ENCODE data around the gene ANP32B.

ANP32B gene

DNA sequence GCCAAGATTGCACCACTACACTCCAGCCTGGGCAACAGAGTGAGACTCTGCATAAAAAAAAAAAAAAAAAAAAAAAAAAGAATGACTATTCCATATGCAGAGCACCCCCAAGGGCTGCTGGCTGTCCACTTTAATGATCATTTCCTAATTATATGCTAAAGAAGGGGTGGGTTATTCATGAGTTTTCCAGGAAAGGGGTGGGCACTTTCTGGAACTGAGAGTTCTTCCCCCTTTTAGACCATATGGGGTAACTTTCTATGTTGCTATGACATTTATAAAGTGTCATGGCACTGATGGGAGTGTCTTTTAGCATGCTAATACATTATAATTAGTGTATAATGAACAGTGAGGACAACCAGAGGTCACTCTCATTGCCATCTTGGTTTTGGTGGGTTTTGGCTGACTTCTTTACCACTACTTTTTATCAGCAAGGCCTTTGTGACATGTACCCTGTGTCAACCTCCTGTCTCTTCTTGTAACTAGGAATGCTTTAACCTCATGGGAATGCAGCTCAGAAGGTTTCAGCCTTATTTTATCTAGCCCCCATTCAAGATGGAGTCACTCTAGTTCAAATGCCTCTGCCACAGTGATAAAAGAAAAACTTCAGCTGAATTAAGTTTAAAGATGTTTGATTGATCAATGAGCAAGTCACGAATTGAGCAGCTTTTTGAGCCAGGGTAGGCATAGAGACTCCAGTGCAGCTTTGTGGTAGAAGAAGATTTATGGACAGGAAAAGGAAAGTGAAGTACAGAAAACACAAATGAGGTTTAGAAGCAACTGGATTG, 66.3 kb downstream of the ANP32B start:
- H3K4me3 Mint-ChIP-seq, result no peak overlapping the region
- H3K4me1 Mint-ChIP-seq, result peaks cover 18% of the 10 kb centered on the region
- H3K27me3 Mint-ChIP-seq, result no peaks in the 10 kb centered on the region
- H3K9me3 Mint-ChIP-seq, result no peaks in the 10 kb centered on the region
- ATAC-seq (replicated peaks; ENCODE audit: extremely low read depth, poor library complexity, severe bottlenecking) (no peak), DNase-seq (ENCODE audit: low spot score in 2 of 2) (no peak)
- H3K36me3 Mint-ChIP-seq (ENCODE audit: insufficient read depth), result peaks cover 7% of the 10 kb centered on the region
- H3K27ac Mint-ChIP-seq (ENCODE audit: low read depth), result no peak overlapping the region

DNA sequence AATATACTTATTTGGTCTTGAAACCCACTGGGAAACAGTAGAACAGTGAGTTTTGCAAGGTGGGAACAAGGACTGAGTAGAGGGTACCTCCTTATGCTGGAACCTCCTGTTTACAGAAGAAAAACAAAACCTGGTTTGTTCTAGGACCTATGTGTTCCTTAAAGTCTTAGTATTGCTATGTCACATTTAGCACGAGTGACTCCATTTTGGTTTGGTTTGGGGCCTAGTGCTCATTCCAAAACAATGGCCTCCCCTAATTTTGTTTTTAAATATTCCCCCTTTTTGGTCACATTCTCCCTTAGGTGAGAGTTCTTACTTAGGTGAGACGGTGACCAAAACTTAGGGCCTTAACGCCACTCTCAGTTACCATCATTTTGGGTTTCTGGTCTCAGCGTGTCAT, 67.2 kb downstream of the ANP32B start:
- H3K9me3 Mint-ChIP-seq, result no peaks in the 10 kb centered on the region
- DNase-seq (ENCODE audit: low spot score in 2 of 2) (no peak), ATAC-seq (replicated peaks; ENCODE audit: extremely low read depth, poor library complexity, severe bottlenecking) (no peak)
- peaks cover 12% of the 10 kb centered on the region for H3K4me1 Mint-ChIP-seq
- H3K27me3 Mint-ChIP-seq, result no peaks in the 10 kb centered on the region
- peaks cover 2% of the 10 kb centered on the region for H3K36me3 Mint-ChIP-seq (ENCODE audit: insufficient read depth)
- H3K27ac Mint-ChIP-seq (ENCODE audit: low read depth), result no peak overlapping the region
- H3K4me3 Mint-ChIP-seq, result no peak overlapping the region

DNA sequence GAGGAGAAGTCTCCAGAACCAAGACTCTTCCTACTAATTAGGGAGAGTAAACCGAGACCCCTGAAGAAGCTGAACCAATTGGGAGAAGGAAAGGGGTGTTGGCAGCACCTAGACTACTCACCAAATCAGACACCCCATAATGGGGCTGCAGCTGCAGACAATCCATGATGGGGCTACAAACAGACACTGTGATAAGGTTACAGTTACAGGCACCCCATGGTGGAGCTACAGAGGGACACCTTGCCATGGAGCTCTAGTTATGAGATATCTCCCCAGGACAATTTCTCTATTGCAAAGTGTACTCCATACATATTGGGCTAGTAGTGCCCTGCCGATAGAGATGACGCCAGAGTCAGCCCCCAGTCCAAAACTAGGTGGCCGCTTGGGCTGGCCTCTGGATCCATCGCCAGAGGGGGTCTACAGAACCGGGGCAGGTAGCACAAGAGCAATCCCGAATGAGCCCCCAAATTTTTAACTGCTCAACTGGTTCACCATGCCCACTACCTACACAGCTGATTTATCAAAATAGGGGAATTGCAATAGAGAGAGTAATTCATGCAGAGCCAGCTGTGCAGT, 71.3 kb downstream of the ANP32B start:
- no peak overlapping the region for H3K27ac Mint-ChIP-seq (ENCODE audit: low read depth)
- H3K4me1 Mint-ChIP-seq, result peaks cover 8% of the 10 kb centered on the region
- H3K9me3 Mint-ChIP-seq, result no peaks in the 10 kb centered on the region
- DNase-seq (ENCODE audit: low spot score in 2 of 2), result no peak
- H3K36me3 Mint-ChIP-seq (ENCODE audit: insufficient read depth), result peaks cover 8% of the 10 kb centered on the region
- H3K27me3 Mint-ChIP-seq, result no peaks in the 10 kb centered on the region
- no peak overlapping the region for H3K4me3 Mint-ChIP-seq
- ATAC-seq (replicated peaks; ENCODE audit: extremely low read depth, poor library complexity, severe bottlenecking), result no peak

DNA sequence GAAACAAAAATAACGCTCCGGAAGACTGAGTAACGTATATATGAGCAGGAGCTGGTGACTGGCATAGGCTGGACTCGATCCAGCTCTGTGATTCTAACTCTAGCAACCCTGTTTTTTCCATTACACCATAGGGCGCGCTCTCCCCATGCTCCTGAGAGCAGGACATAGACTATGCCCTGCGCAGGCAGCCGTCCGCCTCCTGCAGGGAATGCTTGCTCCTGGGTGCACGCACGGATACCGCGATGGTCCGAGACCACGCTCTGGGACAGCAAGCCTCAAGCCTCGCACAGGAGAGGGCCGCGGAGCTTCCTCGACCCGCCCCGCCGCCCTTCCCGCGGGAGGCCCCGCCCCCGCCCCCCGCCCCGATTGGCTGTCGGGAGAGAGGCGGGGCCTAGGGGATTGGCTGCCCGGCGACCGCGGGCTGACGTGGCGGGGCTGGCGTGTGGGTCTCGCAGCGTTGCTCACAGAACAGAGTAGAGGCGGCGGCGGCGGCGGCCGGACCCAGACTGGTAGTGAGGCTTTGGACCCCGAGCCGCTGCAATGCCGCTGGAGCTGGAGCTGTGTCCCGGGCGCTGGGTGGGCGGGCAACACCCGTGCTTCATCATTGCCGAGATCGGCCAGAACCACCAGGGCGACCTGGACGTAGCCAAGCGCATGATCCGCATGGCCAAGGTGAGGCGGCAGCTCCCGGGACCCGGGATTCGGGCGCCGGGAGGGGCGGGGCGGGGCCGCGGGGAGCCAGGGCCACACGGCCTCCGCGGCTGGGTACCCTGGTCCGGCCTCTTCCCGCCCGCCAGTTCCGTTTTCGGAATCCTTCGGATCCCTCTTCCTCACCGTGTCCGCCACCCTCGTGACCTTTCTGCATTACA, 73.4 kb downstream of the ANP32B start, which contains the start of gene NANS:
NANS (plus strand) TSS at position 464 of the 869 bp plus-strand sequence; CDS start at position 541, 77 bp downstream.
- Mint-ChIP-seq H3K9me3 (no peaks in the 10 kb centered on the region), H3K36me3 (ENCODE audit: insufficient read depth) (peaks cover 8% of the 10 kb centered on the region), H3K4me3 (peak within 1 kb of the TSS; percentile 92), H3K27me3 (no peaks in the 10 kb centered on the region), H3K27ac (ENCODE audit: low read depth) (peak within 1 kb of the TSS; percentile 95), H3K4me1 (peaks cover 8% of the 10 kb centered on the region)
- DNase-seq (ENCODE audit: low spot score in 2 of 2) (peak; percentile 77 to 81), ATAC-seq (replicated peaks; ENCODE audit: extremely low read depth, poor library complexity, severe bottlenecking) (peak; percentile 94)

DNA sequence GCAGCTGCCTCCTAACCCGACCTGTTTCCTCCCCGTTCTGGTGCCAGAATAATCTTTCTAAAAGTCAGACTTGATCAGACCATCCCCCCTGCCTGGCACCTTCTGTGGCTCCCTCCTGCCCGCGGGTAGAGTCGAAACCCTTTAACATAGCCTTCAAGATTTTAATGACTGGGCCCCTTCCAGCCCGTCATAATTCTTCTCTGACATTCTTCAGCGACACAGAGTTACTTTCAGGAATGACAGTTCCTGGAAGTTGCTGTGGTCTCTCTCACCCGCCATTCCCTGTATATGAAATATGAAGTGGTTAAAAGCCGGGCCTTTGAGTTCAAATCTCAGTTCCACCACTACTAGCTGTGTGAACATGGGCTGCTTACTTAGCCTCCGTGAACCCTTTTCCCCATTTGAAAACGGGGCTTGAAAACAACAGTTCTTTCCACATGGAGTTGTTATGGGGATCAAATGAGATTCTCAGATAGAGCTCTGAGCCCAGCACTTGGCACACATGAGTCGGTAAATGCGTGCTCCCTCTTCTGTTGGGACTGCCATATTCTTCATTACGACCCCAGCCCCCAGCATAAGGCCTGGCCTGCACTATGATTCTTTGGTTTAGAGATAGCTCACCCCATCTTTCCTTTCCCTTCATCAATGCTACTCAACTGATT, 74.1 kb downstream of the ANP32B start:
- Mint-ChIP-seq H3K4me1 (peaks cover 8% of the 10 kb centered on the region), H3K4me3 (peak overlapping the region; percentile 92), H3K36me3 (ENCODE audit: insufficient read depth) (peaks cover 11% of the 10 kb centered on the region), H3K27me3 (no peaks in the 10 kb centered on the region), H3K27ac (ENCODE audit: low read depth) (peak overlapping the region; percentile 95), H3K9me3 (no peaks in the 10 kb centered on the region)
- ATAC-seq (replicated peaks; ENCODE audit: extremely low read depth, poor library complexity, severe bottlenecking), result peak; percentile 53
- peak in 1 of 2 donors; percentile 23 for DNase-seq (ENCODE audit: low spot score in 2 of 2)

DNA sequence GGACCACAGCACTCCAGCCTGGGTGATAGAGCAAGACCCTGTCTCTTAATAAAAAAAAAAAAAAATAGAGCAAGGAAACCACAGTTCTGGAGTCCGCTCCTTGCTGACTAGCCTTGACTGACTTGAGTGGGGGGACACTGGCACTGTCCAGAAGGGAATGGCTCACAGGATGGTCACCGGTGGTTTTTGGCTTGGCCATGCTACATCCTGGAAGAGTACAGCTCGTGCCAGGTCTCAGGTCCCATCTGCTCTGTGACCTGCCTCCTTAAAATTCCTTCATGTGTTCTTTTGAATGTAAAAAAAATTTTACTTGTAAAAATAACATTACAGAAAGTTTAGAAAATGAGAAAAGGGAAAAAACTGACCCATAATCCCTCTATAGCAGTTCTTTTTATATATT, 79.0 kb downstream of the ANP32B start:
- DNase-seq (ENCODE audit: low spot score in 2 of 2), result no peak
- peaks cover 4% of the 10 kb centered on the region for H3K4me1 Mint-ChIP-seq
- no peaks in the 10 kb centered on the region for H3K27me3 Mint-ChIP-seq
- H3K9me3 Mint-ChIP-seq, result no peaks in the 10 kb centered on the region
- no peak overlapping the region for H3K4me3 Mint-ChIP-seq
- no peak for ATAC-seq (replicated peaks; ENCODE audit: extremely low read depth, poor library complexity, severe bottlenecking)
- H3K27ac Mint-ChIP-seq (ENCODE audit: low read depth), result no peak overlapping the region
- H3K36me3 Mint-ChIP-seq (ENCODE audit: insufficient read depth), result peaks cover 18% of the 10 kb centered on the region

DNA sequence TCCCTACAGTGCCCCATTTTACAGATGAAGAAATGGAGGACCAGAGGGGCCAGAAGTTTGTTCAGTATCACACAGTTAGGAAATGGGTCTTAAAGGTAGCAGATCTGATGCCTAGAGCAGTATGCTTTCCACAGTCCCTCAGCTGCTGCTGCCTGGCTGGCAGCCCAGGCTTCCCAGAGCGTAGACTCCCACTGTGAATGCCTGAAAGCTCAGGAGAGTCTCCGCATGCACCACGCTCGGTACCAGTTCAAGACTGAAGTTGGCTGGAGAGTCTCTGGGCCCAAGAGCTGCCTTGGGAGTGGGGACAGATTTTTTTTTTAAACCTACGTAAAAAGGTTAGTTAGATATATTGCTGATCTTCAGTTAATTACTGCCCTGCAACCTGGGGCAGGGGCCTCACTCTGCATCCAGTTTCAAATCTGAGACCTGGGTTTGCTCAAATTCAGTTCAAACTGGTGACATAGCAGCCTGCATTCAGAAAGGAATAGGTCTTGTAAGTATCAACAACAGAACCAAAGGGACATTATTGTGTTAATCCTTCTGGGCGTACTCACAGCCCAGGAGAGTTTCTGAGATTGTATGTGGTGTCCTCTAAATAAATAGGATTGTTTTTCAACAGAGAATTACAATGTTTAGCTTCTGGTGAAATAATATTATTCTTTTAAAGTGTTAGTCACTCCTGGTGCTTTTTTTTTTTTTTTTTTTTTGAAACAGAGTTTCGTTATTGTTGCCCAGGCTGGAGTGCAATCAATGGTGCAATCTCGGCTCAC, 81.7 kb downstream of the ANP32B start:
- no peaks in the 10 kb centered on the region for H3K9me3 Mint-ChIP-seq
- peaks cover 5% of the 10 kb centered on the region for H3K4me1 Mint-ChIP-seq
- ATAC-seq (replicated peaks; ENCODE audit: extremely low read depth, poor library complexity, severe bottlenecking) (no peak), DNase-seq (ENCODE audit: low spot score in 2 of 2) (no peak)
- H3K36me3 Mint-ChIP-seq (ENCODE audit: insufficient read depth), result peaks cover 16% of the 10 kb centered on the region
- no peak overlapping the region for H3K27ac Mint-ChIP-seq (ENCODE audit: low read depth)
- no peaks in the 10 kb centered on the region for H3K27me3 Mint-ChIP-seq
- H3K4me3 Mint-ChIP-seq, result no peak overlapping the region

All from central memory CD8-positive, alpha-beta T cell (primary cell).